Upper lobe of right lung (tissue), 1 donor: ENCODE measurements around the gene TRMT10B. TPM values are rescaled to one million over a fixed set of nuclear protein-coding genes. Genes with fewer than 3 reads are reported as not detected.

Experiments used
- ATAC-seq: fragments of 200-7000 bp; cut with Tn5 transposase; one replicate; pipeline ENCODE4 v1.9.1; 2020; ENCODE audit warnings: mild to moderate bottlenecking, moderate library complexity
- DNase-seq: peaks from one replicate; pipeline ENCODE4 v3.0.0-alpha.2; 2020
- H3K27ac ChIP-seq: fragments of 200-600 bp; one replicate; pipeline ENCODE4 v1.8.0; 2022
- H3K27me3 ChIP-seq: fragments of 200-600 bp; one replicate; pipeline ENCODE4 v1.8.0; 2022; ENCODE audit warnings: mild to moderate bottlenecking
- H3K36me3 ChIP-seq: fragments of 200-600 bp; one replicate; pipeline ENCODE4 v1.8.0; 2022
- H3K4me1 ChIP-seq: fragments of 200-600 bp; one replicate; pipeline ENCODE4 v1.8.0; 2022
- H3K4me3 ChIP-seq: fragments of 200-600 bp; one replicate; pipeline ENCODE4 v1.8.0; 2022; ENCODE audit warnings: mild to moderate bottlenecking
- H3K9me3 ChIP-seq: fragments of 200-600 bp; one replicate; pipeline ENCODE4 v1.8.0; 2022
- CTCF ChIP-seq: fragments of 200-600 bp; IDR thresholded peaks from one replicate; pipeline ENCODE4 v1.8.0; 2022; ENCODE audit warnings: antibody characterized with exemption
- intact Hi-C: fragments of 100-400 bp; cut with DNase I; formaldehyde crosslinking; loops from one replicate; pipeline ENCODE4 v1.11.0; 2022
- total RNA-seq: library from RNA; stranded (reverse); fragmentation: NEBNext Ultra II Directional; extraction: Animal tissue kit (Norgen Biotek cat#: 25700); gene quantifications from one replicate; pipeline ENCODE4 v1.2.1, GENCODE V29; 2021
- donor health status: DM: no; HTN: yes; CAD: no; lungs with severe emphysema.

The TRMT10B gene
- total RNA-seq, 1 donor from 2014 or later = 11.8 TPM

- H3K4me1 ChIP-seq = peaks cover 16% of the 10 kb centered on the region
- H3K27ac ChIP-seq = peak within 1 kb of the TSS; percentile 88
- peak within 1 kb of the TSS; percentile 99 for H3K4me3 ChIP-seq
- DNase-seq (peak; percentile 95), ATAC-seq (peak; percentile 98)
- H3K27me3 ChIP-seq = no peaks in the 10 kb centered on the region
- peaks cover 40% of the 10 kb centered on the region for H3K36me3 ChIP-seq
- no peaks in the 10 kb centered on the region for H3K9me3 ChIP-seq
- intact Hi-C loops = no loop called here
- TF ChIP-seq CTCF = no peak
Measured at GRCh38 chr9:37784616-37785483, 31.2 kb downstream of the TRMT10B start, which contains the start of gene EXOSC3. Gene EXOSC3, minus strand, starts transcription at chr9:37785064. Its CDS starts 20 bp downstream, at chr9:37785044.

DNA sequence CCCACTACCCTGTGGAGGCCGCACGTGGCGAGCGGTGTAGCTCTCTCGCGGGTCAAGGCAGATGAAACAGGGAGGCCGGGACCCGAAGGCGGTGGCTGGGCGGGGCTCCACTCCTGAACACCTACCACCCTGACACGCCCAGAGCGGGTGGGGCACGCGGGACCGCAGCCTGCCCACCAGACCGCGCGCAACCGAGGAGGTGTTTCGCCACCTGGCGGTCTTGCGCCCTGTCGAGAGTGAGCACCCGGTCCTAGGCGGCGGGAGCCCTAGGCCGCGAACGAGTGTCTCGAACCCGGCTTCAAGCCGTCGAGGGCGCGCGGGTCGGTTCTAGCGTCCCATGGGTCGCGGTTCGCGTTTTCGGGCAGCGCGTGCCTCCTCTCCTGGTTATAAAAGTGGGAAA, 33.5 kb downstream of the TRMT10B start:
- no peak for DNase-seq
- Histone ChIP-seq H3K27me3 (no peaks in the 10 kb centered on the region), H3K27ac (no peak overlapping the region), H3K36me3 (peaks cover 18% of the 10 kb centered on the region), H3K9me3 (no peaks in the 10 kb centered on the region), H3K4me1 (peaks cover 16% of the 10 kb centered on the region), H3K4me3 (no peak overlapping the region)
- TF ChIP-seq CTCF = no peak
- ATAC-seq = no peak
- intact Hi-C loops = no loop called here

DNA sequence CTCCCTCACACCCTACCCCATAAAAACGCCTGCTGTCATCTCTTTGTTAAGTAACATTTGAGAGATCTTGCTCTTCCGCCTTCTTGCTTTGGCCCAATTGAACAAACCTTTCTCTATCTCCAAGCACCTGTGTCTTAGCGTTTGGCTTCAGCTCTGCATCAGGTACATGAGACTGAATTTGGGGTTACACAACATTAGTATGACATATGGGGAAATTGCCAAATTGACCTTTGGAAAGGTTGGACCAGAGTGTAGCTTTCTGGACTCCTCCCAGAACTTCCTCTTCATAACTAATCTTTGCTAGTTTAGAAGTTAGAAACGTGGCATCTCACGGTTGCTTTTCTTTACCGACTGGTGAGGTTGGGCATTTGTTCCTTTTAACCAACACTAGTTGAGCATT, 34.7 kb downstream of the TRMT10B start:
- no peak for TF ChIP-seq CTCF
- H3K27me3 ChIP-seq = no peaks in the 10 kb centered on the region
- H3K4me3 ChIP-seq = no peak overlapping the region
- no peaks in the 10 kb centered on the region for H3K9me3 ChIP-seq
- peaks cover 14% of the 10 kb centered on the region for H3K4me1 ChIP-seq
- intact Hi-C loops = no loop called here
- peaks cover 5% of the 10 kb centered on the region for H3K36me3 ChIP-seq
- no peak for ATAC-seq
- no peak for DNase-seq
- no peak overlapping the region for H3K27ac ChIP-seq

DNA sequence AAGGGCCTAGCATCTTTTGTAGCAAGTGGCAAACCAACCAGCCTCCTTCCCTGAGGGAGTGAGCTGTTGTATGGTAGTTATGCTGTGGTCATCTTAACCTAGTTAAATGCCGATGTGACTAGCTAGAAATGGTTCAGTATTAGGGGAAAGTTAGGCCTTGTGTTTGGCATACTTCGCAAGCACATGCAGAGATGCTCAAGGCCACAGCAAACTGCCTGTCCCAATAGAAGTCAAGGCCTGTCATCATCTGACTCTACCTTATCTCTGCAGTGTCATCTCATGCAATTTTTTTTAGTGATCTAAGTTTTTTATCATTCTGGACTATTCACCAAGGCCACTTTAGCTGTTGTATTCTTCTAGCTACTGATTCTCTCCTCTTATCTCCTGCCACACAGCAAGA, 36.5 kb downstream of the TRMT10B start:
- TF ChIP-seq CTCF = no peak
- Histone ChIP-seq H3K4me1 (peaks cover 3% of the 10 kb centered on the region), H3K27ac (no peak overlapping the region), H3K27me3 (no peaks in the 10 kb centered on the region), H3K36me3 (no peaks in the 10 kb centered on the region), H3K9me3 (no peaks in the 10 kb centered on the region), H3K4me3 (no peak overlapping the region)
- intact Hi-C loops = no loop called here
- ATAC-seq (no peak), DNase-seq (no peak)

DNA sequence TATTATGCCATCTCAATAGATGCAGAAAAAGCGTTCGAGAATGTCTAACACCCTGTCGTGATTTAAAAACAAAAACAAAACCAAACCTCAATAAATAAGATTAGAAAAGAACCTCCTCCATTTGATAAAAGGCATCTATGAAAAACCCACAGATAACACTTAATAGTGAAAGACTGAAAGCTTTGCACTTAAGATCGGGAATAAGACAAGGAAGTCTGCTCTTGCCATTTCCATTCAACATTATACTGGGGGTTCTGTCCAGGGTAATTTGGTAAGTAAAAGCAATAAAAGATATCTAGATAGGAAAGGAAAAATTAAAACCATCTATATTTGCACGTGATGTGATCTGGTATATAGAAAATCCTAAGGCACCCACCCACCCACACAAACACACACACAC, 38.5 kb downstream of the TRMT10B start:
- H3K4me3 ChIP-seq = no peak overlapping the region
- ATAC-seq (no peak), DNase-seq (no peak)
- H3K36me3 ChIP-seq = no peaks in the 10 kb centered on the region
- H3K4me1 ChIP-seq = no peaks in the 10 kb centered on the region
- TF ChIP-seq CTCF = no peak
- no peaks in the 10 kb centered on the region for H3K27me3 ChIP-seq
- H3K9me3 ChIP-seq = no peaks in the 10 kb centered on the region
- intact Hi-C loops = no loop called here
- H3K27ac ChIP-seq = no peak overlapping the region
